ENCODE data around the gene DPF3.

The DPF3 gene

DNA sequence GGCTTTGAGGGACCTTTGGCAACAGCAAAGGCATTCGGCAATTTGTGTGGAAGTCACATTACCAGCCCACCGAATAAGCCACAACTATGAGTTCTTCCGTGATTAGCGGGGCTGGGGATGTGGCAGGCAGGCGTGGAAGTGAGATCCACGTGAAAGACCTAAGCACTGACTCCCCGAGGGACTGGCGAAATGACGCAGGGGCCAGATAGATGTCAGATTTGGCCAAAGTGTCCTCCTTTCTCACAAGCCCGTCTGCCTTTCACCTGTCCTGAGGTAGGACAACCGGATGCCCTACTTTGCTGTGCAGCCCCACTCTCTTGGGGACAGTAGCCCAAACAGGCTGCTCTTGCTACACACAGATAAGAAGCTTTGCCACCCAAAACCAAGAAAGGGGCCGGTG is 54.5 kb downstream of the DPF3 start:
- no peak overlapping the region for H3K27ac ChIP-seq (ENCODE audit: low read depth, low read length)
- H3K9ac ChIP-seq (ENCODE audit: low read length): no peak overlapping the region
- H3K4me3 ChIP-seq (ENCODE audit: low read depth, low read length): no peak overlapping the region
- H3K27me3 ChIP-seq (ENCODE audit: control insufficient read depth, insufficient read depth, low read length): no peaks in the 10 kb centered on the region
- H3K9me3 ChIP-seq (ENCODE audit: control insufficient read depth, insufficient read depth, low read depth, low read length): no peaks in the 10 kb centered on the region
- H3K36me3 ChIP-seq (ENCODE audit: control insufficient read depth, insufficient read depth, low read length): no peaks in the 10 kb centered on the region
- H3K4me1 ChIP-seq (ENCODE audit: control insufficient read depth, insufficient read depth, low read length): no peaks in the 10 kb centered on the region

DNA sequence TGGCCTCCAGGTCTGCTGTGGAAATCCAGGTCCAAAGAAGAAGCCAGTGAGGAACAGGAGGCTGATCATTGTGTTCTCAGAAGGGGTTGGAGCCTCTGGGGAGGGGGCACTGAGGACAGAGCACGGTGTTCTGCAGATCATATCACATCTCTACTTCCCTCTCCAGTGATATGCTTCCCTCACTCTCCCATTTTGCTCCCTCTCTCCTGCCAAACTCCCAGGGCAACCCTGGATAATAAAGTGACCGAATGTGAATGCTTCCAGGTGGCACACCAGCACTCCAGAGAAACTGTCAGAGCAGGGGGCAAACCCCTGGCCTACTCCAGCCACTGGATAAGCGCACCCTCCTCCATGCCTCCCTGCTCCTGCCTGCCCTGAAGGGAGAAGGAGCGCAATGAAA is 57.8 kb downstream of the DPF3 start:
- Histone ChIP-seq H3K36me3 (ENCODE audit: control insufficient read depth, insufficient read depth, low read length) (no peaks in the 10 kb centered on the region), H3K9me3 (ENCODE audit: control insufficient read depth, insufficient read depth, low read depth, low read length) (no peaks in the 10 kb centered on the region), H3K9ac (ENCODE audit: low read length) (no peak overlapping the region), H3K27me3 (ENCODE audit: control insufficient read depth, insufficient read depth, low read length) (no peaks in the 10 kb centered on the region), H3K27ac (ENCODE audit: low read depth, low read length) (no peak overlapping the region), H3K4me3 (ENCODE audit: low read depth, low read length) (no peak overlapping the region), H3K4me1 (ENCODE audit: control insufficient read depth, insufficient read depth, low read length) (no peaks in the 10 kb centered on the region; the same call in 1 of the 2 replicates)

DNA sequence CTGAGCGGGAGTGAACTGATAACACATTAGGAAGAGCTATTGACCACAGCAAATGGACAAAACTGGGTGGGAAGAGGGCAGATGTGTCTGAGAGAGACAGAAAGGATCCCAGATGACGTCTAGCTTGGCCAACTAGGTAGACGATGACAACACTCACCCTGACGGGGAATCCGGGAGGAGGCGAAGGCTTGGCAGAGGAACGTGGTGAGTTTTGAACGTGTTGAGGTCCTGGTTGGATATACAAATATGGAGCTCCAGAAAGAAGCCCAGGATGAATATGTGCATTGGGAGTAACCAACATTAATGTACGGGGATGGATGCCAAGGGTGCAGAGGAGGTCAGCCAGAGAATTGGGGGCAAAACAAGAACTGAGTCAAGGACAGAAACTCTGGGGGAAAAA is 60.7 kb downstream of the DPF3 start:
- H3K4me1 ChIP-seq (ENCODE audit: control insufficient read depth, insufficient read depth, low read length): peaks cover 7% of the 10 kb centered on the region

DNA sequence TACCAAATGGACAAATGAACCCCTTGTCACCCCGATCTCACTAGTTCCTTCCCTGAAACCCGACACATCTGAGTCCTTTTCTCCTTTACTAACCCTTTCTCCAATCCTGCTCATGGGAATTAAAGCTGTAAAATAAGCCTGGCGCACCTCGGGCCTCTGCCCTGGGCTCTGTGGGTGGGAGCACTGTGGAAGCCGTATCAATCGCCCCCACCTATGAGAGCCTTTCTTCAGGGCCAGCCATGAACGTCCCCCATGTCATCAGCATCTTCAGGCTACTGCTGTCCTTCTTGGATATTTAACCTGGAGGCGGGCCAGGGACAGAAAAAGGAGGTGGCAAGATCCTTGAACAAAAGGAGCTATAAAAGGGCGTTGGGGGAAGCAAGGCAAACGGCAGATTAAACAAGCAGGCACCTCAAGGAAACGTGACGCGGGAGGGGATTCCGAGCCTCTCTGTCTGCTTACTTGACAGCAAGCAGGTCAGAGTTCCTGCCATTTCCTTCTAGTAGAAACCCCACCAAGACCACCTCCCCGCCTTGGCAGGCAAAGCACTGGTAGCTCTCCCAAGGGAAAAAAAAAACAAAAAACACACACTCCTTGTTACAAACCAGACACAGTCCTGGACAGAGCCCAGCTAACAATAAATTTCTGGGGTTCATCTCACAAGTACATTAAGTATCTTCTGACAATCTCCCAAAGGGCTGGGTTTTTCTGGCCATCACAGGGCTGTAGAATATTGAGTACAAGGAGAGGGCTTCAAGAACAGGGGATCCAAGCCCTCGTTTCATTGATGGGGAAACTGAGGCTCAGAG is 62.9 kb downstream of the DPF3 start:
- H3K4me3 ChIP-seq (ENCODE audit: low read depth, low read length): no peak overlapping the region
- H3K9me3 ChIP-seq (ENCODE audit: control insufficient read depth, insufficient read depth, low read depth, low read length): no peaks in the 10 kb centered on the region
- peaks cover 7% of the 10 kb centered on the region for H3K4me1 ChIP-seq (ENCODE audit: control insufficient read depth, insufficient read depth, low read length)
- H3K36me3 ChIP-seq (ENCODE audit: control insufficient read depth, insufficient read depth, low read length): no peaks in the 10 kb centered on the region
- H3K27me3 ChIP-seq (ENCODE audit: control insufficient read depth, insufficient read depth, low read length): no peaks in the 10 kb centered on the region
- no peak overlapping the region for H3K27ac ChIP-seq (ENCODE audit: low read depth, low read length)
- no peak overlapping the region for H3K9ac ChIP-seq (ENCODE audit: low read length)

More for the DNA sequence above, 60.7 kb downstream of the DPF3 start:
- Histone ChIP-seq H3K27me3 (ENCODE audit: control insufficient read depth, insufficient read depth, low read length) (no peaks in the 10 kb centered on the region), H3K9ac (ENCODE audit: low read length) (no peak overlapping the region), H3K27ac (ENCODE audit: low read depth, low read length) (no peak overlapping the region), H3K36me3 (ENCODE audit: control insufficient read depth, insufficient read depth, low read length) (no peaks in the 10 kb centered on the region), H3K9me3 (ENCODE audit: control insufficient read depth, insufficient read depth, low read depth, low read length) (no peaks in the 10 kb centered on the region), H3K4me3 (ENCODE audit: low read depth, low read length) (no peak overlapping the region)

DNA sequence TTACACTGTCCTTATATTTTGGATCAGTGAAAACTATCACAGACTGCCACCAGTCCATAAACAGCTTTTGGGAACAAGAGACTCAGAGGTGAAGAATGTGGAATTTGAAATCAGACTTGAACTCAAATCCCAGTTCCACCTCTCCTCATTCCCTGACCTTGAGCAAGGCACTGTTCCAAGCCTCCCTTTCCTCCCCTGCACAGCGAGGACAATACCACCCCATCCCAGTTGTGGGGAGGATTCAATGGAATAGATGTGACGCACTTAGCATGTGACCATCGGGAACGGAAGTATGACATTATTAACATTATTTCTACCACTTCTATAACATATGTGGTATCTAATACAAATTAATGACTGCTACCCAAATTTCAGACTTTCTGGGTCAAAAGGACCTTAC is 63.5 kb downstream of the DPF3 start:
- Histone ChIP-seq H3K4me3 (ENCODE audit: low read depth, low read length) (no peak overlapping the region), H3K9me3 (ENCODE audit: control insufficient read depth, insufficient read depth, low read depth, low read length) (no peaks in the 10 kb centered on the region), H3K4me1 (ENCODE audit: control insufficient read depth, insufficient read depth, low read length) (peaks cover 7% of the 10 kb centered on the region), H3K36me3 (ENCODE audit: control insufficient read depth, insufficient read depth, low read length) (no peaks in the 10 kb centered on the region), H3K27ac (ENCODE audit: low read depth, low read length) (no peak overlapping the region), H3K27me3 (ENCODE audit: control insufficient read depth, insufficient read depth, low read length) (no peaks in the 10 kb centered on the region), H3K9ac (ENCODE audit: low read length) (no peak overlapping the region)

DNA sequence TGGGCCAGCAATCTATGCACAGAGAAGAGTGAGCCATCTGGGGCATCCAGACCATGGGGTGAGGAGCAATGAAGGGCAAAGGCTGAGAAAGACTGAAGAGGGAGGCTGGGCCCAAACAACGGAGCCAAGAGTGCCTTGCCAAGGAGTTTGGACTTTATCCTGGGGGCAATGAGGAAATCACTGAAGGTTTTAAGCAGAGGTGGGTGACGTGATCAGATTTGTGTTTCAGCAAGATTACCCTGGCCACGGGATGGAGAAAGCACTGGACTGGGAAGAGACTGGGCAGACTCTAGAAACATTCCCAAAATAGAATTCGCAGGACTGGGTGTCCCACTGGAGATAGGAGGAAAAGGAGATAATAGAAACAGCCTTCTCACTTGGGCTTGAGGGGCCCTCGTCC is 65.3 kb downstream of the DPF3 start:
- H3K27me3 ChIP-seq (ENCODE audit: control insufficient read depth, insufficient read depth, low read length): no peaks in the 10 kb centered on the region
- no peak overlapping the region for H3K27ac ChIP-seq (ENCODE audit: low read depth, low read length)
- no peaks in the 10 kb centered on the region for H3K9me3 ChIP-seq (ENCODE audit: control insufficient read depth, insufficient read depth, low read depth, low read length)
- no peaks in the 10 kb centered on the region for H3K36me3 ChIP-seq (ENCODE audit: control insufficient read depth, insufficient read depth, low read length)
- H3K4me3 ChIP-seq (ENCODE audit: low read depth, low read length): no peak overlapping the region
- no peak overlapping the region for H3K9ac ChIP-seq (ENCODE audit: low read length)
- H3K4me1 ChIP-seq (ENCODE audit: control insufficient read depth, insufficient read depth, low read length): peaks cover 7% of the 10 kb centered on the region

DNA sequence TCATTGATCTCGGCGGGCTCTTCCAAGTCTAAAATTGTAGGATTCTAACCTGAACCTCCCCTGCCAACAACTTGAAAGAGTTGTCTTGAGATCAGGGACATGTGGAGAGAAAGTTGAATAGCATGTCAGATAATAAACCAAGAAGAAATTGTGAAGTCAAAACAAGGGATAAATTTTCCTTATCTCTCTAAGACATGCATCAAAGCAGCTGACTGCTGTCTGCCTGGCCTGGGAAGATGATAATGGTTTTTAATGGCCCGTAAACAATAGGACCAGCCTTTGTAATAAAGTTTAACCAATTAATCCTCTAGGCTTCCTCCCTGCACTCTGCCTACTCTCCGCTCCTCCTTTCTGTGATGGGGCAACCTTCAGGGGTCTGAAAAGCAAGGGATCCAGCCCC is 67.9 kb downstream of the DPF3 start:
- Histone ChIP-seq H3K4me1 (ENCODE audit: control insufficient read depth, insufficient read depth, low read length) (peaks cover 7% of the 10 kb centered on the region), H3K27ac (ENCODE audit: low read depth, low read length) (no peak overlapping the region), H3K9me3 (ENCODE audit: control insufficient read depth, insufficient read depth, low read depth, low read length) (no peaks in the 10 kb centered on the region), H3K4me3 (ENCODE audit: low read depth, low read length) (no peak overlapping the region), H3K9ac (ENCODE audit: low read length) (no peak overlapping the region), H3K27me3 (ENCODE audit: control insufficient read depth, insufficient read depth, low read length) (no peaks in the 10 kb centered on the region), H3K36me3 (ENCODE audit: control insufficient read depth, insufficient read depth, low read length) (no peaks in the 10 kb centered on the region)

DNA sequence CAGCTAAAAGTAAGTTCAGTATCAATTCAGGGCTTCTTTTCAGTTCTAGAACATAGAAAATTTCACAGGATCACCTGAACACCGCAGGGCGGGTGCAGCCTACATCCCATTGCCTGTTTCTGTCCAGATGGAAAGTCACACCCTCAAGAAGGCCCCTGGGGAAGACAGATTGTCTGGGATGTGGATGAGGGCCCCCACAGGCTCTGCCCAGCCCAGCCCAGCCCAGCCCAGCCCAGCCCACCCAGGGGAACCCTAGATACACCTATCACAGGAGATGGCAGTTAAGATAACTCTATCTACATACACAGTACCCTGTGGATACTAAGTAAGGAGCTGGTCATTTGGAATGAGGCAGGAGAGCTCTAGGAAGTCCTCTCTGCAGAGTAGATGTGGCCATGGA is 68.4 kb downstream of the DPF3 start:
- Histone ChIP-seq H3K27me3 (ENCODE audit: control insufficient read depth, insufficient read depth, low read length) (no peaks in the 10 kb centered on the region), H3K9me3 (ENCODE audit: control insufficient read depth, insufficient read depth, low read depth, low read length) (no peaks in the 10 kb centered on the region), H3K36me3 (ENCODE audit: control insufficient read depth, insufficient read depth, low read length) (no peaks in the 10 kb centered on the region), H3K9ac (ENCODE audit: low read length) (no peak overlapping the region), H3K4me3 (ENCODE audit: low read depth, low read length) (no peak overlapping the region), H3K27ac (ENCODE audit: low read depth, low read length) (no peak overlapping the region), H3K4me1 (ENCODE audit: control insufficient read depth, insufficient read depth, low read length) (peaks cover 2% of the 10 kb centered on the region)

DNA sequence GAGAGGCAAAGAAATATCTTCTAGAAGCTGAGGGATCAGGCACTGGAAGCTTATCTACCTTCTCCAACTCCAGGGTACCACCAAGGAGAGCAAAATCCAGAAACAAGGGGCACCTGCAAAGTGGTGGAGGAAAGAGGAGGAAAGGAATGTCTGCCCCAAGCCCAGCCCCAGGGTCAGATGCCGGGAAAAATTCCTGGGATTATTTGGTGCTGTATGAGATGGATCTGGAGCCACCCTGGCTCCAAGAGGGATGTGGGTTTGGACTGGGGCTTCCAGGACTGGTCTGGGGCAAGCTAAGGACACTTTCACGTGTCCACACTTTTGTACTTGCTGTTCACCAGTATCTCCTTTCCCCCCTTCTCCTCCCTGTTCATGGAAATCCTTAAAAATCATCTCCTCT is 69.8 kb downstream of the DPF3 start:
- no peaks in the 10 kb centered on the region for H3K27me3 ChIP-seq (ENCODE audit: control insufficient read depth, insufficient read depth, low read length)
- no peak overlapping the region for H3K27ac ChIP-seq (ENCODE audit: low read depth, low read length)
- no peak overlapping the region for H3K4me3 ChIP-seq (ENCODE audit: low read depth, low read length)
- H3K9me3 ChIP-seq (ENCODE audit: control insufficient read depth, insufficient read depth, low read depth, low read length): peaks cover 2% of the 10 kb centered on the region
- no peaks in the 10 kb centered on the region; the same call in 1 of the 2 replicates for H3K4me1 ChIP-seq (ENCODE audit: control insufficient read depth, insufficient read depth, low read length)
- no peak overlapping the region for H3K9ac ChIP-seq (ENCODE audit: low read length)
- H3K36me3 ChIP-seq (ENCODE audit: control insufficient read depth, insufficient read depth, low read length): no peaks in the 10 kb centered on the region

DNA sequence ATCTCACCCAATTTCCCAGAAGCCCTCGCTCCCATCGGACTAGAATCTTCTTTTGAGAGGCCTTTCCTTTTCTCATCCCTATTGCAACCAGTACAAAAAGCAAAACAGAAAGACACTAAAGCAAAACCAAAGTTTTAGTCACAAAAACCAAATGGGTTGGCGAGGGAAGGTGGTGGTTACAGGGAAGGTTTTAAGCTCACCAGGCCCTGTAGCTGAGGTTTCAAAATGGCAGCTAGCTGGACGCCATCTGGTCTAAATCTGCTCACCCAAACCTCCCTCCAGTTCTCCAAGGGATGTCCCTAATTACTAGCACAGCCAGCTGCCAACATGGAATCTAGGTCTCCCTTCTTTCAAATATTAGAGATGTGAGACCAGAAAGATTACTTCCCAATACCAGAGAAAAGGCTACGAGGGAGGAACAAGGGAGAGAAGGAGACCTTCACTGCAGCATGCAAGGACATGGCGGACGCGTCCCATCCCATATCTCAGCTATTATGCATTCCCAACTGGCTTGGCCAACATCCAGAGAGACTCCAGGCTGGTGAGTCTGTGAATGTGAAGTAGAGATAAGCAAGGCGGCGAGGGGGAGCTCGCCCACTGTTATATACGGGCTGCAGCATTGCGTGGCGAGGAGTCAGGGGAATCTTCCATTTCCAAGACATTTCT is 70.8 kb downstream of the DPF3 start:
- Histone ChIP-seq H3K4me3 (ENCODE audit: low read depth, low read length) (no peak overlapping the region), H3K9me3 (ENCODE audit: control insufficient read depth, insufficient read depth, low read depth, low read length) (peaks cover 7% of the 10 kb centered on the region), H3K27me3 (ENCODE audit: control insufficient read depth, insufficient read depth, low read length) (no peaks in the 10 kb centered on the region), H3K4me1 (ENCODE audit: control insufficient read depth, insufficient read depth, low read length) (no peaks in the 10 kb centered on the region; the same call in 1 of the 2 replicates), H3K36me3 (ENCODE audit: control insufficient read depth, insufficient read depth, low read length) (no peaks in the 10 kb centered on the region), H3K27ac (ENCODE audit: low read depth, low read length) (no peak overlapping the region), H3K9ac (ENCODE audit: low read length) (no peak overlapping the region)

DNA sequence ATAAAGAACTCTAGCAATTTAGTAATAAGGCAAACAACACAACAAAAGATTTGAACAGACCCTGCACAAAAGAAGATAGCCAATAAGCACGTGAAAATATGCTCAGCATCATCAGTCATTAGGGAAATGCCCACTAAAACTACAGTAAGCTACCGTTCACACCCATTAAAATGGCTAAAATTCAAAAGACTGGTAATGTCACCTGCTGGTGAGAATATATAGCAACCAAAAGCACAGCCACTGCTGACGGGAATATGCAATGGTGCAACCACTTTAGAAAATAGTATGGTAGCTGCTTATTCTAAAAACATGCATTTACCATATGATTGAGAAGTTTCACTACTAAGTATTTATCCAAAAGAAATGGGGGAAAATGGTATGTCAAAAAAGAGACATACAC is 74.9 kb downstream of the DPF3 start:
- Histone ChIP-seq H3K4me3 (ENCODE audit: low read depth, low read length) (no peak overlapping the region), H3K4me1 (ENCODE audit: control insufficient read depth, insufficient read depth, low read length) (no peaks in the 10 kb centered on the region), H3K27ac (ENCODE audit: low read depth, low read length) (no peak overlapping the region), H3K9me3 (ENCODE audit: control insufficient read depth, insufficient read depth, low read depth, low read length) (peaks cover 7% of the 10 kb centered on the region), H3K36me3 (ENCODE audit: control insufficient read depth, insufficient read depth, low read length) (no peaks in the 10 kb centered on the region), H3K9ac (ENCODE audit: low read length) (no peak overlapping the region), H3K27me3 (ENCODE audit: control insufficient read depth, insufficient read depth, low read length) (no peaks in the 10 kb centered on the region)
